UCSD-AML1 (cell line): ENCODE measurements around the gene RAB7A.

Experiments used
- DNase-seq: peaks from one replicate; lab custom pipeline; 2025; ENCODE audit not compliant: unreplicated experiment; lab: John Stamatoyannopoulos, UW

Gene RAB7A

DNA sequence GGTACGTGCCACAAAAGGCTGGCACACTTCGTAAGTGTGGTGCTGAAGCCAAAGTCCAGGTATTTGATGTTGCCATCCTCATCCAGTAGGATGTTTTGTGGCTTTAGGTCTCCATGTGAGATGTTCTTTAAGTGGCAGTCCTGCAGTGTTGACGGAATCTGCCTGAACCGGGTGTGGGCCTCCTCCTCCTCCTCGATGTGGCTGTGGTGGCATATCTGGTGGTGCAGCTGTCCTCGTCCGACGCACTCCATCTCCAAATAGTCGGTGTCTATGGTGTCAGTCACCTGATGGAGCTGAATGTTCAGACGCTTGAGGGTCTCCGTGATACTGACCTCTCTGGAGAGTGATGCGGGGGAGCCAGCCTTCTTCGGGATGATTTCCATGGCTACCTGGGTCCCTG lies 123.0 kb downstream of the RAB7A start:
- no peak for DNase-seq

GRCh38 chr3:128849911-128850455 lies 124.0 kb downstream of the RAB7A start:
- peak; percentile 23 for DNase-seq

GRCh38 chr3:128850544-128850943 lies 124.6 kb downstream of the RAB7A start:
- DNase-seq, result no peak

DNA sequence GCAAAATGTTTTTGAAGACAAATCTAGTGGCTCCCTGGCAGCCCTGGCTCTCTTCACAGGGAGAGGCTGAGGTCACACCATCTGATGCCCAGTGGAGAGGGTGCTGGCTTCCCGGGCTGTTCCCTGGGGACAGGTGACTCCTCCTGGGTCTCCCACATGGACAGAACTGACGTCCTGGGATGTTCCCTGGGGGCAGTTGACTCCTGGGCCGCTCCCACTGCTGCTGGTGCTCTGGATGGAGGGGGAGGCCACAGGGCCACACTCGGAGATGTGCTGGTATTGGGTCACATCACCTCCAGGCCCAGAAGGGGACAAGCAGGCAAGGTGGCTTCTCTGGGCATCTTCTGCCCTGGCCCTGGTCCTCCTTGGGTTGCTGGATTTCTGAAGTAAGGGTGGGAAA lies 125.6 kb downstream of the RAB7A start:
- DNase-seq, result no peak

DNA sequence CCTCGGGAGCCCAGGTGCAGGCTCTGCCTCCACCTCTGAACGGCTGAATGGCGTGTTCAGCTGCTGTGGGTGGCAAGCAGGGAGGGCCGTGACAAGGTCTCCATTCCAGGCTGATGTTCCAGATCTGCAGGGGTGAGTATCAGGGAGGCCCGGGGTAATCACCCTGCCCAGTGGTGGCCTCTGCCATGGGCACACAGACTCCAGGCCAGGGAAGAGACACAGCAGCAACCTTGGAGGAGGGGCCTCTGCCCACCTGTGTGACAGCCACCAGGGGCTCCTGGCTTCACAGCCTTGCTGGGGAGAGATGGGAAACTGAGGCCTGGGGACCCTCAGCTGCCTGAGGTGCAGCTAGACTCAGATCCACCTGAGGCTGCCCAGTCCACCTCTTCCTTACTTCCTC lies 127.8 kb downstream of the RAB7A start:
- no peak for DNase-seq

GRCh38 chr3:128854475-128854874 lies 128.5 kb downstream of the RAB7A start:
- DNase-seq, result no peak

- DNase-seq, result no peak
Observed at GRCh38 chr3:128855569-128855968, 129.6 kb downstream of the RAB7A start.

DNA sequence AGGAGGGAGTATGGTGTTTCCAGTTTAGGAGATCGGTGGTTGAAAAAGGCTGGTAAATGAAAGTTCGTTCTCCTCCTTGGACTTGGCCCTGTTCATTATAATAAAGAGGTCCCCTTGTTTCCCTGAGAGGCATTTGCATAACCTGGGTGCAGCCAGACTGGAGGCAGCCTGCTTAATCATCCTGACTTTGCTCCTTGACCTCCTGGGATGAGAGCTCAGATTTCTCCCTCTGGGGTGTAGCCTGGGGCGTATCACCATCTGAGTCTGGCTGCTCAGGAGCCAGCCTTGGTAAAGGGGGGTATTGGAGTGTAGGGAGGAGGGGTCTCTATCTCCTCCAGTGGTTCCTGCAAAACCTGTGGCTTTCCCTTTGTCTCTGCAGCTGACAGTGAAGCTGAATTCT lies 132.2 kb downstream of the RAB7A start:
- DNase-seq, result no peak

DNA sequence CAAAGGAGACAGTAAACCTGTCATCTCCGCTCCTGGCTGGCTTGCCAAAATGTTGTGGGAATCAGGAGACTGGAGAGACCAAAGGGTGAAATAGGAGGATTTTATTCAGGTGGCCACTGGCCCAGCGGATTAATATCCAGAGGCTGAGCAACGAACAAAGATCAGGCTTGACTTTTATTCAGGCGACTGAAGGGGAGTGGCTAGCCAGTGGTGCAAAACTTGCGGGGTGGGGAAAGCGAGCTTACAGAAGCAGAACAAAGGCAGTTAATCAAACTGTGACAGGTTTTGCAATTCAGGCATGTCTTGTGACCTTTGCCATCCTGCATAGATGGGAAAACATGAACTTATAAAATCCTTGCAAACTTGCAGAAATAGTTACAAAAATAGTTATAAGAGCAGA lies 133.6 kb downstream of the RAB7A start:
- no peak for DNase-seq

- no peak for DNase-seq
Observed at GRCh38 chr3:128861491-128861890, 135.5 kb downstream of the RAB7A start.

DNA sequence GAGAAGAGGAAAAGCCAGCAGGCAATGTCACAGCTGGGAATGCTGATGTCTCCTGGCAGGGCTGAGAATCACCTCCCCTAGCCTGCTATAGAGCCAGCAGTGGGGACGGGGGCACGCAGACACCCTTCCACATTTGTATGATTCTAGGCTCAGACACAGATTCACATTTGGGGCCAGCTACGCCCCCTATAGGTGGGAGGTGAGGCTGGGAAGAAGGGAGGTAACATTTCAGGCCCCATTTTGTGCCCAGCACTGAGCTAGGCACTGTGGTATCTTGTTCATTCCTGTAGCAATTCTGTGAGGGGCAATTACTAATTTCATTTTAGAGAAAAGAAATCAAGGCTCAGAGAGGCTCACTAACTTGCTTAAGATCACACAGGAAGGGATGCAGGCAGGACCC lies 137.6 kb downstream of the RAB7A start:
- no peak for DNase-seq
